Panc1 (cell line): ENCODE results near the gene PTPRF. TPM values are rescaled to one million over a fixed set of nuclear protein-coding genes. Genes with fewer than 3 reads are reported as not detected.

Experiments
- ATAC-seq: fragments of 200-7000 bp; cut with Tn5 transposase; 2 replicates; pipeline ENCODE4 v1.9.1; 2020; ENCODE audit warnings: mild to moderate bottlenecking, moderate library complexity
- BruUV-seq: library from RNA; stranded (reverse); fragments of 400-500 nt; replicated peaks from 2 replicates; lab custom pipeline; 2021; lab: Mats Ljungman, UMichigan
- CTCF ChIA-PET: fragments of 300-600 bp; sonication (Branson Sonifier 250); formaldehyde crosslinking; loops from one replicate; lab custom pipeline; 2022; ENCODE audit warnings: antibody characterized with exemption; lab: Charles Lee
- POLR2A ChIA-PET: fragments of 300-600 bp; sonication (Branson Sonifier 250); formaldehyde crosslinking; loops from one replicate; lab custom pipeline; 2022; ENCODE audit warnings: antibody characterized with exemption; lab: Charles Lee
- DNase-seq: peaks from one replicate; pipeline ENCODE4 v3.0.0-alpha.2; 2010; ENCODE audit warnings: low read depth, low spot score
- H3K27ac ChIP-seq: 2 replicates; pipeline ENCODE4 v1.5.1; 2011; ENCODE audit warnings: mild to moderate bottlenecking, low read length, inconsistent platforms
- H3K27me3 ChIP-seq: fragments of 200-500 bp; sonication (Bioruptor generic); 2 replicates; pipeline ENCODE4 v1.6.0; 2014; ENCODE audit warnings: low read length, inconsistent platforms; ENCODE audit not compliant: control insufficient read depth, insufficient read depth
- H3K36me3 ChIP-seq: fragments of 200-500 bp; sonication (Bioruptor generic); 2 replicates; pipeline ENCODE4 v1.5.1; 2014; ENCODE audit warnings: inconsistent platforms, mild to moderate bottlenecking, low read length, moderate library complexity; ENCODE audit not compliant: control insufficient read depth, insufficient read depth
- H3K4me1 ChIP-seq: 2 replicates; pipeline ENCODE4 v1.5.1; 2011; ENCODE audit warnings: inconsistent platforms, mild to moderate bottlenecking, low read length, moderate library complexity; ENCODE audit not compliant: control insufficient read depth, insufficient read depth
- H3K4me3 ChIP-seq, 2 experiments: 2 replicates each; pipeline ENCODE4 v1.5.1; 2011 to 2012; ENCODE audit warnings: low read depth in 2 of 2, low read length in 2 of 2, mild to moderate bottlenecking in 2 of 2, inconsistent platforms in 1 of 2, moderate library complexity in 1 of 2
- H3K9me3 ChIP-seq: fragments of 200-500 bp; sonication (Bioruptor generic); 2 replicates; pipeline ENCODE4 v1.5.1; 2014; ENCODE audit warnings: low read depth, mild to moderate bottlenecking, inconsistent platforms, low read length, moderate library complexity; ENCODE audit not compliant: control insufficient read depth, insufficient read depth
- POLR2AphosphoS5 ChIP-seq: IDR thresholded peaks from 2 replicates; pipeline ENCODE4 v1.6.1; 2012; ENCODE audit warnings: mild to moderate bottlenecking, low read depth, low read length, moderate library complexity
- REST ChIP-seq, 2 experiments: IDR thresholded peaks; 2 replicates each; pipeline ENCODE4 v1.6.1; 2011 to 2012; ENCODE audit warnings: low read depth in 2 of 2, control low read depth in 1 of 2, low read length in 1 of 2, mild to moderate bottlenecking in 1 of 2, moderate library complexity in 1 of 2; ENCODE audit not compliant: insufficient read depth in 1 of 2
- SIN3A ChIP-seq: IDR thresholded peaks from 2 replicates; pipeline ENCODE4 v1.6.1; 2012; ENCODE audit warnings: low read depth, mild to moderate bottlenecking, low read length, moderate library complexity, borderline replicate concordance; ENCODE audit not compliant: insufficient read depth
- TCF7L2 ChIP-seq: IDR thresholded peaks from 2 replicates; pipeline ENCODE4 v1.6.1; 2011; ENCODE audit warnings: mild to moderate bottlenecking, low read depth, low read length, inconsistent platforms
- in situ Hi-C: cut with HindIII; loops from 2 replicates; pipeline ENCODE4 v1.10.0; 2016; ENCODE audit warnings: low sequenced_read_pairs, low pct_unique_long_range_greater_than_20kb
- intact Hi-C: fragments of 100-400 bp; cut with micrococcal nuclease; formaldehyde crosslinking; loops from one replicate; pipeline ENCODE4 v1.10.0; 2022; ENCODE audit not compliant: unreplicated experiment
- total RNA-seq: library from RNA; stranded (reverse); gene quantifications from one replicate; pipeline ENCODE4 v1.2.1, GENCODE V29; 2021; ENCODE audit not compliant: unreplicated experiment
- TF ChIP-seq, protein P1 (sequence below): fragments of 450-650 bp; IDR thresholded peaks from 2 replicates; pipeline ENCODE4 v1.5.1; 2017; ENCODE audit warnings: mild to moderate bottlenecking

Gene PTPRF
- total RNA-seq, 1 experiment from 2014 or later, result 77.5 TPM

- ATAC-seq (no peak), DNase-seq (no peak)
- no peaks in the 10 kb centered on the region for H3K9me3 ChIP-seq
- H3K27ac ChIP-seq, result no peak overlapping the region
- TF ChIP-seq, protein P1, sequence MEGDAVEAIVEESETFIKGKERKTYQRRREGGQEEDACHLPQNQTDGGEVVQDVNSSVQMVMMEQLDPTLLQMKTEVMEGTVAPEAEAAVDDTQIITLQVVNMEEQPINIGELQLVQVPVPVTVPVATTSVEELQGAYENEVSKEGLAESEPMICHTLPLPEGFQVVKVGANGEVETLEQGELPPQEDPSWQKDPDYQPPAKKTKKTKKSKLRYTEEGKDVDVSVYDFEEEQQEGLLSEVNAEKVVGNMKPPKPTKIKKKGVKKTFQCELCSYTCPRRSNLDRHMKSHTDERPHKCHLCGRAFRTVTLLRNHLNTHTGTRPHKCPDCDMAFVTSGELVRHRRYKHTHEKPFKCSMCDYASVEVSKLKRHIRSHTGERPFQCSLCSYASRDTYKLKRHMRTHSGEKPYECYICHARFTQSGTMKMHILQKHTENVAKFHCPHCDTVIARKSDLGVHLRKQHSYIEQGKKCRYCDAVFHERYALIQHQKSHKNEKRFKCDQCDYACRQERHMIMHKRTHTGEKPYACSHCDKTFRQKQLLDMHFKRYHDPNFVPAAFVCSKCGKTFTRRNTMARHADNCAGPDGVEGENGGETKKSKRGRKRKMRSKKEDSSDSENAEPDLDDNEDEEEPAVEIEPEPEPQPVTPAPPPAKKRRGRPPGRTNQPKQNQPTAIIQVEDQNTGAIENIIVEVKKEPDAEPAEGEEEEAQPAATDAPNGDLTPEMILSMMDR, result no peak
- TF ChIP-seq SIN3A (no peak), POLR2AphosphoS5 (no peak), TCF7L2 (no peak), REST (IDR thresholded peaks at IDR 0.05; ENCODE audit: insufficient read depth in 1 of 2, low read depth in 2 of 2, low read length in 1 of 2) (no peak)
- H3K36me3 ChIP-seq, result peaks cover 22% of the 10 kb centered on the region
- POLR2A ChIA-PET, result interaction anchor here (0.6 kb wide), 1 partner anchor 17 kb away, joined by 6 read pairs; no protein-coding TSS in a partner anchor
- in situ Hi-C loops, result no loop called here
- peaks cover 11% of the 10 kb centered on the region; the same call in 1 of the 2 replicates for H3K4me1 ChIP-seq
- intact Hi-C loops, result no loop called here
- H3K4me3 ChIP-seq, result no peak overlapping the region
- CTCF ChIA-PET, result no interaction called here
- no peaks in the 10 kb centered on the region for H3K27me3 ChIP-seq
- BruUV-seq, result no TSS peak
Observed at GRCh38 chr1:43655953-43656352, 125.3 kb downstream of the PTPRF start.

DNA sequence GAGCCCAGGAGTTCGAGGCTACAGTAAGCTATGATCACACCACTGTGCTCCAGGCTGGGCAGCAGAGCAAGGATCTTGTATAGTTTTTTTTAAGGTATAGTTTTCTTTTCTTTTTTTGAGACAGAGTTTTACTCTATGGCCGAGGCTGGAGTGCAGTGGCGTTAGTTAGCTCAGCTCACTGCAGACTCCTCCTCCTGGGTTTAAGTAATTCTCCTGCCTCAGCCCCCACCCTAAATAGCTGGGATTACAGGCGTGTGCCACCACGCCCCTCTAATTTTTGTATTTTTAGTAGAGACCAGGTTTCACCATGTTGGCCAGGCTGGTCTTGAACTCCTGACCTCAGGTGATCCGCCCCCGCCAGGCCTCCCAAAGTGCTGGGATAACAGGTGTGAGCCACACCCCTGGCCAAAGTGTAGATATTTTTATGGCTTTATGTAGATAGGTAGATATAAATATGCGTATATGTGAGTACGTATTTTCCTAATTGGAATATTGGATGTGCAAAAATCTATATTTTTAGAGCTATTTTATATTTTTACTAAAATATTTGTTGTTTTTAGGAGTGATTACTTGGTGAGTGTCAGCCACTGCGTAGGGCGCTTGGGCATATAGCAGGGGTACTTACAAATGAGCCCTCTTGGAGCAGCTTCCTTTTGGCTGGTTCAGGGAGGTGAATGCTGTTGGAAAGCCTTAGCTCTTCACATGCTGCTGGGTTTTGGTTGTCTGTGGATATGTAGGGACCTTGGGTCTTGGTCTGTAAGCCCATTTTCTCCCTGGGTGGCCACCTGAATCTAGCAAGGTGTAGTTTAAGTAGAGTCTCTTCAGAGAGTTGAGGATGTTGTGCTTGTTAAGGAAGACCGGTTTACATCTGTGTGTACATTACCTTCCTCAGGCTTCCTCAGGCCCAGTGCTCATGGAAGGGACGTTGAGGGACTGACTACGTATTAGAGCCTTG, 128.8 kb downstream of the PTPRF start:
- in situ Hi-C loops, result no loop called here
- CTCF ChIA-PET, result interaction anchor here (0.7 kb wide), 1 partner anchor 54 kb away, joined by 3 read pairs; no protein-coding TSS in a partner anchor

More for the DNA sequence above, 128.8 kb downstream of the PTPRF start:
- H3K9me3 ChIP-seq, result no peaks in the 10 kb centered on the region
- H3K27me3 ChIP-seq, result no peaks in the 10 kb centered on the region
- POLR2A ChIA-PET, result interaction anchor here (1.0 kb wide), 1 partner anchor 10 kb away, joined by 7 read pairs; the partner anchor contains the start of gene KDM4A
- H3K27ac ChIP-seq, result no peak overlapping the region
- H3K36me3 ChIP-seq, result peaks cover 23% of the 10 kb centered on the region
- DNase-seq, result no peak
- no TSS peak for BruUV-seq
- intact Hi-C loops, result no loop called here
- no peak for TF ChIP-seq POLR2AphosphoS5
- no peak for TF ChIP-seq SIN3A
- no peak for TF ChIP-seq REST (IDR thresholded peaks at IDR 0.05; ENCODE audit: insufficient read depth in 1 of 2, low read depth in 2 of 2, low read length in 1 of 2)
- TF ChIP-seq, protein P1, result no peak
- no peak for TF ChIP-seq TCF7L2
- ATAC-seq, result no peak
- H3K4me3 ChIP-seq, result no peak overlapping the region
- no peaks in the 10 kb centered on the region for H3K4me1 ChIP-seq
